Prostate gland (tissue), 2 donors: ENCODE results near the gene EFCAB3. TPM values are rescaled to one million over a fixed set of nuclear protein-coding genes. Genes with fewer than 3 reads are reported as not detected.
"Not testable (repeated sequence)": the region's sequence is repeated elsewhere in the genome, so short reads cannot be mapped to it uniquely, and the experiment has no call there.

ENCODE experiments used
- DNase-seq: peaks from one replicate; pipeline ENCODE4 v3.0.0-alpha.2; 2019; ENCODE audit warnings: low spot score
- H3K27ac ChIP-seq, 2 donors: fragments of 200-600 bp; sonication (generic); 2 replicates each; pipeline ENCODE4 v1.5.1; 2017 to 2019
- H3K27me3 ChIP-seq: fragments of 200-600 bp; sonication (generic); replicated peaks from 2 replicates; pipeline ENCODE4 v1.5.1; 2019; ENCODE audit not compliant: insufficient read depth
- H3K36me3 ChIP-seq, 2 donors: fragments of 200-600 bp; sonication (generic); 1 replicate in 1 of 2; 2 replicates in 1 of 2; pipeline versions ENCODE4 v1.5.1 to v1.8.1; 2017 to 2019
- H3K4me1 ChIP-seq: fragments of 200-600 bp; sonication (generic); replicated peaks from 2 replicates; pipeline ENCODE4 v1.5.1; 2019
- H3K4me3 ChIP-seq, 2 donors: fragments of 200-600 bp; sonication (generic); 2 replicates each; pipeline ENCODE4 v1.5.1; 2017 to 2019
- H3K9me3 ChIP-seq: fragments of 200-600 bp; sonication (generic); 2 replicates; pipeline ENCODE4 v1.5.1; 2017
- CTCF ChIP-seq, 4 experiments: fragments of 200-600 bp in 2 of 4; fragments of 450-650 bp in 2 of 4; sonication (generic) in 2 of 4; IDR thresholded peaks; 1 replicate in 3 of 4; 2 replicates in 1 of 4; pipeline ENCODE4 v1.5.1; 2016 to 2019; ENCODE audit warnings: antibody characterized with exemption in 4 of 4, mild to moderate bottlenecking in 2 of 4, moderate library complexity in 2 of 4
- POLR2A ChIP-seq: fragments of 450-650 bp; IDR thresholded peaks from one replicate; pipeline ENCODE4 v1.6.1; 2016; ENCODE audit warnings: antibody characterized with exemption, mild to moderate bottlenecking
- POLR2AphosphoS5 ChIP-seq: sonication (generic); formaldehyde crosslinking; IDR thresholded peaks from one replicate; pipeline ENCODE4 v1.6.1; 2017; ENCODE audit warnings: antibody characterized with exemption
- WGBS: methylation state at CpG from one replicate; pipeline ENCODE4 v1.1.5; 2018; 5-methylcytosine and 5-hydroxymethylcytosine counted together
- intact Hi-C: fragments of 100-400 bp; cut with DNase I; formaldehyde crosslinking; loops from one replicate; pipeline ENCODE4 v1.14.2; 2022
- small RNA-seq, 2 donors: library from RNA; depleted of rRNA; stranded (forward); fragments of <200 nt; gene quantifications; one replicate each; pipeline ENCODE3, GENCODE V24; 2016
- total RNA-seq, 2 donors: library from RNA; depleted of rRNA; stranded (reverse); fragments of >200 nt; gene quantifications; one replicate each; pipeline ENCODE4 v1.1.0, GENCODE V29; 2016

Gene EFCAB3
- total RNA-seq, 2 donors from 2014 or later, result not detected

- DNase-seq, result no peak
- 87% methylated on average over 7 of the region's 7 CpGs for WGBS
- H3K27ac ChIP-seq, result no peak overlapping the region
- no peaks in the 10 kb centered on the region for H3K4me1 ChIP-seq
- no peak for TF ChIP-seq POLR2A
- no peak for TF ChIP-seq POLR2AphosphoS5
- TF ChIP-seq CTCF (IDR thresholded peaks at IDR 0.05), result no peak
- no peaks in the 10 kb centered on the region for H3K9me3 ChIP-seq
- H3K27me3 ChIP-seq, result no peaks in the 10 kb centered on the region
- intact Hi-C loops, result no loop called here
- H3K4me3 ChIP-seq, result no peak overlapping the region
- H3K36me3 ChIP-seq, result no peaks in the 10 kb centered on the region
These were observed 75.7 kb downstream of the EFCAB3 start for GRCh38 chr17:62456016-62456415.

- H3K9me3 ChIP-seq, H3K27me3 ChIP-seq, intact Hi-C loops, H3K27ac ChIP-seq, H3K36me3 ChIP-seq, DNase-seq, H3K4me3 ChIP-seq, H3K4me1 ChIP-seq: not testable (repeated sequence)
- 76% methylated on average over 10 of the region's 10 CpGs for WGBS
These were observed 78.1 kb downstream of the EFCAB3 start for GRCh38 chr17:62458483-62458882.

GRCh38 chr17:62464422-62464821 is 84.1 kb downstream of the EFCAB3 start:
- DNase-seq, intact Hi-C loops, H3K36me3 ChIP-seq, H3K27me3 ChIP-seq, H3K9me3 ChIP-seq, H3K4me3 ChIP-seq, H3K27ac ChIP-seq, H3K4me1 ChIP-seq: not testable (repeated sequence)
- WGBS, result 83% methylated on average over 3 of the region's 3 CpGs

GRCh38 chr17:62465271-62465670 is 84.9 kb downstream of the EFCAB3 start:
- H3K4me1 ChIP-seq, intact Hi-C loops, H3K36me3 ChIP-seq, H3K27me3 ChIP-seq, DNase-seq, H3K9me3 ChIP-seq, H3K4me3 ChIP-seq, H3K27ac ChIP-seq: not testable (repeated sequence)
- WGBS, result 95% methylated on average over 7 of the region's 7 CpGs

Small RNA genes lying within 50 kb of the gene (small RNA-seq; reads per million reads assigned to genes)
- 0 reads per million in 2 donors for gene RNU7-52P

Other genes starting within 250 kb of the EFCAB3 start
- 10 to 100 TPM; 17.3 to 20.7 TPM for gene METTL2A, start 43.3 kb downstream of the EFCAB3 start, total RNA-seq
- gene TLK2, start 98.3 kb downstream of the EFCAB3 start, total RNA-seq, result 10 to 100 TPM; 24.1 to 47.6 TPM
- gene MRC2, start 247.1 kb downstream of the EFCAB3 start, total RNA-seq, result 10 to 100 TPM; 34.2 to 73.7 TPM